ENCODE data around the gene OR7A10. TPM values are rescaled to one million over a fixed set of nuclear protein-coding genes. Genes with fewer than 3 reads are reported as not detected.
"Not testable (repeated sequence)": the region's sequence is repeated elsewhere in the genome, so short reads cannot be mapped to it uniquely, and the experiment has no call there.

The OR7A10 gene
- total RNA-seq, 1 experiment from 2014 or later, result not detected

DNA sequence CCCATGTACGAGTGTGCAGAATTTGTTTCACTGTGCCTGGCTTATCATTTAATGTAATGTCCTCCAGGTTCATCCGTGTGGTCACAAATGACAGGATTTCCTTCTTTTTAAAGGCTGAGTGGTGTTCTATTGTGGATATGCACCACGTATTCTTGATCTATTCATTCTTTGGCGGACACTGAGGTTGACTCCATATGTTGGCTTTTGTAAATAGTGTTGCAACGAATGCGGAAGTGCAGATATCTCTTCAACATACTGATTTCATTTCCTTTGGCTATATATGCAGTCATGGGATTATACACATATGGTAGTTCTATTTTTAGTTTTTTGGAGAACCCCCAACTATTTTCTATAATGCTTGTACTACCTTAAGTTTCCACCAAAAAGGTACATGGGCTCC is 26.8 kb downstream of the OR7A10 start:
- Histone ChIP-seq H3K27me3 (replicated peaks) (peaks cover 12% of the 10 kb centered on the region; the same call in 1 of the 2 replicates), H3K4me3 (no peak overlapping the region), H3K9me3 (replicated peaks) (no peaks in the 10 kb centered on the region), H3K27ac (no peak overlapping the region), H3K4me1 (replicated peaks) (no peaks in the 10 kb centered on the region), H3K36me3 (no peaks in the 10 kb centered on the region)
- DNase-seq (ENCODE audit: low read depth in 1 of 2, low spot score in 2 of 2), result no peak

- no peak overlapping the region for H3K27ac ChIP-seq
- no peaks in the 10 kb centered on the region for H3K4me1 ChIP-seq (replicated peaks)
- H3K4me3 ChIP-seq, result no peak overlapping the region
- H3K9me3 ChIP-seq (replicated peaks), result no peaks in the 10 kb centered on the region
- H3K36me3 ChIP-seq, result no peaks in the 10 kb centered on the region
- no peak for DNase-seq (ENCODE audit: low read depth in 1 of 2, low spot score in 2 of 2)
- 0 out of 2 replicates have a peak, but pooled peaks cover 6% of the 10 kb centered on the region for H3K27me3 ChIP-seq (replicated peaks)
Measured at GRCh38 chr19:14818588-14818987, 30.1 kb downstream of the OR7A10 start.

- Histone ChIP-seq H3K4me3 (no peak overlapping the region), H3K36me3 (no peaks in the 10 kb centered on the region), H3K4me1 (replicated peaks) (no peaks in the 10 kb centered on the region), H3K27ac (no peak overlapping the region), H3K9me3 (replicated peaks) (no peaks in the 10 kb centered on the region), H3K27me3 (replicated peaks) (0 out of 2 replicates have a peak, but pooled peaks cover 6% of the 10 kb centered on the region)
- DNase-seq (ENCODE audit: low read depth in 1 of 2, low spot score in 2 of 2), result no peak
Measured at GRCh38 chr19:14817052-14817451, 31.7 kb downstream of the OR7A10 start.

DNA sequence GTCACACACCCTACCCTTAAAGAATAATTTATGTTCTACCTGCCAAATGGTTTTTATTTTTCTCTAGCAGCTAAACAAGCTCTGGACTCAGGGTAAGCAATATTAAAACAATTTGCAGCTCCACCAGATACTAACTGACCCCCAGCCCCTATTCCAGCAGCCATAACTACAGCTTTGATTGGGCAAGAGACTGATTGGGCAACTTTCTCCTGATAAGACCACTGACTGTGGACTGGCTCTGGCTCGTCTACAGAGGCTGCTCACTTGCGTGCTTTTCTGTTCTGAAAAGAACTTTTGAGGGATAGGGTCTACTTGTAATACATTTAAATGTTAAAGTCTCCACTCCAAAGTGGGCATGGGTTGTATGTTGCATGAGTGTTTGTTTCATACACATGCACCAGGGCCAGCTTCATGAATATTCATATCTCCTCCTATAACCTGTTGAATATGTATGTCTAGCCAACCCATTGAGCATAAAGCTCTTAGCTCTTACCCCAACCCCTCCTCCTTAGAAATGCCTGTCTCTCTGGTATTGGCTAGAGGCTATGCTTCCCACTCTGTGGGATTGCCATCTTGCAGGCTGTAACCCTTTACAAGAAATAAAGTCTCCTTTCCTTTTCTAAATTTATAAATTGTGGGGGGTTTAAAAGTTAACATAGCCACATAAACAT is 33.6 kb downstream of the OR7A10 start:
- no peaks in the 10 kb centered on the region for H3K36me3 ChIP-seq
- no peak for DNase-seq (ENCODE audit: low read depth in 1 of 2, low spot score in 2 of 2)
- no peaks in the 10 kb centered on the region for H3K9me3 ChIP-seq (replicated peaks)
- H3K4me3 ChIP-seq, result no peak overlapping the region
- H3K4me1 ChIP-seq (replicated peaks), result no peaks in the 10 kb centered on the region
- peaks cover 14% of the 10 kb centered on the region for H3K27me3 ChIP-seq (replicated peaks)
- H3K27ac ChIP-seq, result no peak overlapping the region

DNA sequence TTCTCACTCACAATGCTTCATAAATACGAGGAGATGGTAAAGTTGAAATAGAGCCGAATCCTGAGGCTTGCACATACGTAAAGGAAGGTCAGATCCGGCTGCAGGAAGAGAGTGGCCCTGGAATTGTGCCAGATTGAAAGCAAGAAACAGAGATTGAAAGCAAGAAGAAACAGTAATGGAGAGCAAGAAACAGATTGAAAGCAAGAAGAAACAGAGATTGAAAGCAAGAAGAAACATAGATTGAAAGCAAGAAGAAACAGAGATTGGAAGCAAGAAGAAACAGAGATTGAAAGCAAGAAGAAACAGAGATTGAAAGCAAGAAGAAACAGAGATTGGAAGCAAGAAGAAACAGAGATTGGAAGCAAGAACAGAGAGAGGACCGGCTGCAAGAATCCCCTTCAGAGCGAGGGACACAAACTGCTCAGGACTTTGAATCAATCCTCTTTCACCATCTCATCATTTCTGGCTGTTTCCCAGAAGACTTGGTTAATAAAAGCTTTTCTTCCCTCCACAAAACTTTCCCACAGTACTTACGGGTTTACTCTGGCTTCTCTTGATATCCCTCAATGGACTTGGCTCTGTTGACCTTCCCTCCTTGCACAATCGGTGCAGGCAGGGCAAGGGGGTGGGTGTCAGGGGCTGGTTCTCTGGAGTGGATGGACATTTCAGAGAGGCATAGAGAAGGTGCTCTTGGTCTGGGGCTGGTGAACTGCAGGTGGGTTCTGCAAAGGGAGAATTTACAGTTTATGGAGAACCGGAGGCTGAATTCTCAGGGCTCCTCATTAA is 39.3 kb downstream of the OR7A10 start:
- Histone ChIP-seq H3K9me3 (replicated peaks) (no peaks in the 10 kb centered on the region), H3K27me3 (replicated peaks) (peaks cover 8% of the 10 kb centered on the region), H3K36me3 (no peaks in the 10 kb centered on the region), H3K4me3 (no peak overlapping the region), H3K4me1 (replicated peaks) (no peaks in the 10 kb centered on the region), H3K27ac (no peak overlapping the region)
- no peak for DNase-seq (ENCODE audit: low read depth in 1 of 2, low spot score in 2 of 2)

GRCh38 chr19:14804765-14805164 is 44.0 kb downstream of the OR7A10 start:
- H3K27me3 ChIP-seq (replicated peaks), result no peaks in the 10 kb centered on the region; the same call in 1 of the 2 replicates
- no peaks in the 10 kb centered on the region for H3K9me3 ChIP-seq (replicated peaks)
- no peaks in the 10 kb centered on the region for H3K4me1 ChIP-seq (replicated peaks)
- H3K27ac ChIP-seq, result no peak overlapping the region
- no peaks in the 10 kb centered on the region for H3K36me3 ChIP-seq
- H3K4me3 ChIP-seq, result no peak overlapping the region
- no peak for DNase-seq (ENCODE audit: low read depth in 1 of 2, low spot score in 2 of 2)

DNA sequence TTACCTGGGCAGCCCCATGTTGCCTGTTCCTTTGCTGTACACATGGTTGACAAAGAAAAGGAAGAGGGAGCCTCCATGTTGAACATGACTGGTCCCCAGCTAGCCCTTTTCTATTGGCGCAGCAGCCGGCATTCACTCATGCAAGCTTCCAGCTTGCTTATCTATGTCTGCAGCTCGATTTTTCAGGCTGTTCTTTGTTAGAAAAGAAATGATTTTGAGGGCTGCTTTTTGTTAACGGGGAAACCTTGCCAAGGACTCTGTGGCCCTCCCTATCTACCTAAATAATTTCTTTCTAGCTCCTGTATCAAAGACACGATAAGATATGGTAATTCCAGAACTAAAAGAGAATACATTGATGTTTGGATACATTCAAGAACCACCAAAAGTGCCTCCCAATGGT is 50.0 kb downstream of the OR7A10 start:
- no peaks in the 10 kb centered on the region; the same call in 1 of the 2 replicates for H3K27me3 ChIP-seq (replicated peaks)
- H3K36me3 ChIP-seq, result no peaks in the 10 kb centered on the region
- no peaks in the 10 kb centered on the region for H3K4me1 ChIP-seq (replicated peaks)
- H3K27ac ChIP-seq, result no peak overlapping the region
- DNase-seq (ENCODE audit: low read depth in 1 of 2, low spot score in 2 of 2), result no peak
- H3K4me3 ChIP-seq, result no peak overlapping the region
- no peaks in the 10 kb centered on the region for H3K9me3 ChIP-seq (replicated peaks)

GRCh38 chr19:14796021-14796420 is 52.7 kb downstream of the OR7A10 start:
- Histone ChIP-seq H3K27ac (no peak overlapping the region), H3K4me1 (replicated peaks) (no peaks in the 10 kb centered on the region)
- no peak for DNase-seq (ENCODE audit: low read depth in 1 of 2, low spot score in 2 of 2)

GRCh38 chr19:14795078-14795721 is 53.5 kb downstream of the OR7A10 start:
- Histone ChIP-seq H3K36me3 (no peaks in the 10 kb centered on the region), H3K27me3 (replicated peaks) (peaks cover 2% of the 10 kb centered on the region; the same call in 1 of the 2 replicates), H3K4me1 (replicated peaks) (no peaks in the 10 kb centered on the region), H3K27ac (no peak overlapping the region), H3K9me3 (replicated peaks) (no peaks in the 10 kb centered on the region), H3K4me3 (no peak overlapping the region)
- DNase-seq (ENCODE audit: low read depth in 1 of 2, low spot score in 2 of 2), result no peak

More at GRCh38 chr19:14796021-14796420, 52.7 kb downstream of the OR7A10 start:
- H3K27me3 ChIP-seq (replicated peaks), result no peaks in the 10 kb centered on the region; the same call in 1 of the 2 replicates
- H3K4me3 ChIP-seq, result no peak overlapping the region
- H3K36me3 ChIP-seq, result no peaks in the 10 kb centered on the region
- no peaks in the 10 kb centered on the region for H3K9me3 ChIP-seq (replicated peaks)

DNA sequence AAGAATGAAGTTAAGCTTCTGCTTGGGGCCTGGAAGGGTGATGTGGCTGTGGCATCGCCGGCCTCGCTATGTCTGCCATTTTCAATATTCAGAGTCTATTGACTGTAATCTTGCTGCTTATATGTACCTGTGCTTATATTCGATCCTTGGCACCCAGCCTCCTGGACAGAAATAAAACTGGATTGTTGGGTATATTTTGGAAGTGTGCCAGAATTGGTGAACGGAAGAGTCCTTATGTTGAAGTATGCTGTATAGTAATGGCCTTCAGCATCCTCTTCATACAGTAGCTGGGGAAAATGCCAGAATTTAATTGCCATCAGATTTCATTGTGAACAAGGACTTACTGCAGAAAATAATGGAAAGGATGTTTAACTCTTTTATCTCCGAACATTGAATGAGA is 56.5 kb downstream of the OR7A10 start:
- not testable (repeated sequence) for H3K4me3 ChIP-seq; DNase-seq (ENCODE audit: low read depth in 1 of 2, low spot score in 2 of 2); H3K9me3 ChIP-seq (replicated peaks); H3K36me3 ChIP-seq; H3K27me3 ChIP-seq (replicated peaks); H3K27ac ChIP-seq; H3K4me1 ChIP-seq (replicated peaks)

Other genes starting within 250 kb of the OR7A10 start
- not detected in 2 replicates for gene ADGRE3, start 174.1 kb downstream of the OR7A10 start, total RNA-seq (2014; rRNA removed; shearing (Covaris generic))
- gene ZNF333, start 158.9 kb downstream of the OR7A10 start, total RNA-seq (2014; rRNA removed; shearing (Covaris generic)), result 11.3 and 17.3 TPM in 2 replicates
- gene ADGRE2, start 70.4 kb downstream of the OR7A10 start, total RNA-seq (2014; rRNA removed; shearing (Covaris generic)), result not detected in 2 replicates
- gene OR7A5, start 13.7 kb downstream of the OR7A10 start, total RNA-seq (2014; rRNA removed; shearing (Covaris generic)), result not detected in 2 replicates
- gene OR7C1, start 13.7 kb downstream of the OR7A10 start, total RNA-seq (2014; rRNA removed; shearing (Covaris generic)), result not detected in 2 replicates
- gene OR7A17, start 37.2 kb upstream of the OR7A10 start, total RNA-seq (2014; rRNA removed; shearing (Covaris generic)), result not detected in 2 replicates
- not detected in 2 replicates for gene OR7C2, start 92.6 kb upstream of the OR7A10 start, total RNA-seq (2014; rRNA removed; shearing (Covaris generic))
- gene SLC1A6, start 130.9 kb upstream of the OR7A10 start, total RNA-seq (2014; rRNA removed; shearing (Covaris generic)), result not detected in 2 replicates
- not detected in 2 replicates for gene CASP14, start 200.6 kb upstream of the OR7A10 start, total RNA-seq (2014; rRNA removed; shearing (Covaris generic))
- gene OR1I1, start 233.3 kb upstream of the OR7A10 start, total RNA-seq (2014; rRNA removed; shearing (Covaris generic)), result not detected in 2 replicates